Keratinocyte (primary cell): ENCODE measurements around the gene PRAC1. TPM values are rescaled to one million over a fixed set of nuclear protein-coding genes. Genes with fewer than 3 reads are reported as not detected.

ENCODE experiments used
- DNase-seq: peaks from one replicate; pipeline ENCODE4 v3.0.0-alpha.2; 2011; ENCODE audit warnings: low read depth, missing footprints, low spot score
- FAIRE-seq: peaks from 2 replicates; lab custom pipeline; 2011; peaks lifted over from hg19 to GRCh38; lab: Jason Lieb, UNC
- H2AFZ ChIP-seq: 2 replicates; pipeline ENCODE4 v1.6.0; 2012; ENCODE audit warnings: low read length, control low read depth, inconsistent platforms; ENCODE audit not compliant: control insufficient read depth
- H3K27ac ChIP-seq: 2 replicates; pipeline ENCODE4 v1.5.1; 2011; ENCODE audit warnings: low read length; ENCODE audit not compliant: control insufficient read depth, insufficient read depth
- H3K27me3 ChIP-seq: 3 replicates; pipeline ENCODE4 v1.6.0; 2011; ENCODE audit warnings: low read length; ENCODE audit not compliant: control insufficient read depth, insufficient read depth; ENCODE audit errors: extremely low read depth
- H3K36me3 ChIP-seq, 2 experiments: 2 replicates in 1 of 2; 3 replicates in 1 of 2; pipeline ENCODE4 v1.5.1; 2011; ENCODE audit warnings: low read length in 2 of 2, mild to moderate bottlenecking in 1 of 2; ENCODE audit not compliant: control insufficient read depth in 2 of 2, insufficient read depth in 2 of 2; ENCODE audit errors: extremely low read depth in 1 of 2
- H3K4me1 ChIP-seq: 3 replicates; pipeline ENCODE4 v1.5.1; 2011; ENCODE audit warnings: low read length; ENCODE audit not compliant: control insufficient read depth, insufficient read depth; ENCODE audit errors: extremely low read depth
- H3K4me2 ChIP-seq: 3 replicates; pipeline ENCODE4 v1.6.0; 2011; ENCODE audit warnings: low read depth, low read length; ENCODE audit not compliant: control insufficient read depth, insufficient read depth; ENCODE audit errors: extremely low read depth
- H3K4me3 ChIP-seq, 3 experiments: fragments of 200-600 bp in 1 of 3; sonication (generic) in 1 of 3; 2 replicates in 2 of 3; 3 replicates in 1 of 3; pipeline ENCODE4 v1.5.1; 2011 to 2016; ENCODE audit warnings: low read length in 3 of 3, mild to moderate bottlenecking in 3 of 3, control low read depth in 2 of 3, inconsistent platforms in 1 of 3, low read depth in 1 of 3, mixed read lengths in 1 of 3, mixed run types in 1 of 3, moderate library complexity in 1 of 3; ENCODE audit not compliant: control insufficient read depth in 2 of 3, insufficient read depth in 2 of 3; ENCODE audit errors: extremely low read depth in 1 of 3
- H3K79me2 ChIP-seq: 2 replicates; pipeline ENCODE4 v1.6.0; 2012; ENCODE audit warnings: low read length; ENCODE audit not compliant: control insufficient read depth, insufficient read depth
- H3K9ac ChIP-seq: 3 replicates; pipeline ENCODE4 v1.6.0; 2011; ENCODE audit warnings: low read length; ENCODE audit not compliant: control insufficient read depth, insufficient read depth; ENCODE audit errors: extremely low read depth
- H3K9me1 ChIP-seq: 3 replicates; pipeline ENCODE4 v1.6.0; 2011; ENCODE audit warnings: low read length; ENCODE audit not compliant: control insufficient read depth, insufficient read depth; ENCODE audit errors: extremely low read depth
- H3K9me3 ChIP-seq: 2 replicates; pipeline ENCODE4 v1.5.1; 2012; ENCODE audit warnings: low read depth, low read length; ENCODE audit not compliant: control insufficient read depth
- H4K20me1 ChIP-seq: 3 replicates; pipeline ENCODE4 v1.6.0; 2011; ENCODE audit warnings: low read length; ENCODE audit not compliant: control insufficient read depth, insufficient read depth; ENCODE audit errors: extremely low read depth
- CTCF ChIP-seq, 3 experiments: IDR thresholded peaks in 1 of 3; conservative IDR thresholded peaks in 1 of 3; optimal IDR thresholded peaks in 1 of 3; 2 replicates in 2 of 3; 3 replicates in 1 of 3; pipeline versions ENCODE3 to v1.5.1; 2011; ENCODE audit warnings: low read length in 3 of 3, mild to moderate bottlenecking in 3 of 3, moderate library complexity in 2 of 3, control low read depth in 1 of 3, inconsistent platforms in 1 of 3; ENCODE audit not compliant: insufficient read depth in 2 of 3; ENCODE audit errors: extremely low read depth in 1 of 3
- EZH2 ChIP-seq: IDR thresholded peaks from one replicate; pipeline ENCODE4 v1.6.1; 2012; ENCODE audit warnings: inconsistent platforms, mild to moderate bottlenecking, low read length, moderate library complexity
- dilution Hi-C: fragments of 300-500 bp; cut with MboI; formaldehyde crosslinking; loops from one replicate; pipeline ENCODE4 v1.7.0; 2020; ENCODE audit warnings: low sequenced_read_pairs; ENCODE audit not compliant: extremely low pct_ligation_motif_present
- polyA plus RNA-seq, 5 experiments: library from polyadenylated mRNA; depleted of rRNA in 3 of 5; stranded (reverse) in 3 of 5; stranded (forward) in 1 of 5; unstranded in 1 of 5; fragments of >200 nt; gene quantifications; 1 replicate in 1 of 5; 2 replicates in 3 of 5; 3 replicates in 1 of 5; pipeline versions ENCODE4 v1.2.1 to v1.2.3, GENCODE V29; 2011 to 2012; ENCODE audit warnings: missing spikeins in 2 of 5, low read depth in 1 of 5, low replicate concordance in 1 of 5

Gene PRAC1
- polyA plus RNA-seq, 1 donor (not counting 4 experiments of a cell fraction or from before 2014, with no cell fraction given): not detected

DNA sequence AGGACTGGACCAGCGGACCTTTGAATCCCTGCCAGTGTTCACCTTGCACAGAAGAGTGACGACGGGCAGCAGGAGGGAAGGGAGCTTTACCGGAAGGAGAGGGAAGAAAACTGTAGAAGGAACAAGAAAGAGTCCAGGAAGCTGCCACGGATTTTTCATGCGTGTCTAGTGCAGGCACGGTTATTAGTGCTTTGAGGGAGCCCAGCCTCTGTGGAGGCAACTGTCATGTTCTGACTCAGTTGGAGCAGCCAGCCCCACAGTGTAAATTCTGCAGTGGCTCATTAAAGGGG is 12.7 kb upstream of the PRAC1 start:
- Histone ChIP-seq H3K9me3 (no peaks in the 10 kb centered on the region), H3K27me3 (peaks cover 97% of the 10 kb centered on the region), H3K9ac (no peak overlapping the region), H3K4me3 (no peak overlapping the region), H3K4me1 (no peaks in the 10 kb centered on the region), H3K9me1 (no peaks in the 10 kb centered on the region), H3K4me2 (no peak overlapping the region), H3K79me2 (no peaks in the 10 kb centered on the region), H3K27ac (no peak overlapping the region), H2AFZ (no peak overlapping the region), H4K20me1 (peaks cover 2% of the 10 kb centered on the region), H3K36me3 (no peaks in the 10 kb centered on the region)
- DNase-seq (no peak), FAIRE-seq (no peak)
- dilution Hi-C loops: no loop called here
- TF ChIP-seq EZH2 (no peak), CTCF (optimal IDR thresholded peaks at IDR 0.05 in 1 of 3, IDR thresholded peaks at IDR 0.05 in 1 of 3, conservative IDR thresholded peaks at IDR 0.05 in 1 of 3; ENCODE audit: extremely low read depth in 1 of 3, insufficient read depth in 2 of 3, low read length in 3 of 3) (no peak)

- Histone ChIP-seq H3K36me3 (no peaks in the 10 kb centered on the region), H3K9me3 (no peaks in the 10 kb centered on the region), H3K27ac (no peak overlapping the region), H3K9me1 (no peaks in the 10 kb centered on the region), H4K20me1 (peaks cover 2% of the 10 kb centered on the region), H3K4me1 (no peaks in the 10 kb centered on the region), H2AFZ (no peak overlapping the region), H3K4me2 (no peak overlapping the region), H3K4me3 (no peak overlapping the region), H3K79me2 (no peaks in the 10 kb centered on the region), H3K27me3 (peaks cover 97% of the 10 kb centered on the region), H3K9ac (no peak overlapping the region)
- DNase-seq (no peak), FAIRE-seq (no peak)
- dilution Hi-C loops: no loop called here
- TF ChIP-seq EZH2 (no peak), CTCF (optimal IDR thresholded peaks at IDR 0.05 in 1 of 3, IDR thresholded peaks at IDR 0.05 in 1 of 3, conservative IDR thresholded peaks at IDR 0.05 in 1 of 3; ENCODE audit: extremely low read depth in 1 of 3, insufficient read depth in 2 of 3, low read length in 3 of 3) (no peak)
Observed at GRCh38 chr17:48734333-48735061, 12.2 kb upstream of the PRAC1 start.
